Daoy (cell line): ENCODE data around the gene MGRN1. TPM values are rescaled to one million over a fixed set of nuclear protein-coding genes. Genes with fewer than 3 reads are reported as not detected.
"Not testable (repeated sequence)": the region's sequence is repeated elsewhere in the genome, so short reads cannot be mapped to it uniquely, and the experiment has no call there.

Experiments used
- DNase-seq: peaks from one replicate; pipeline ENCODE4 v3.0.0-alpha.2; 2015; ENCODE audit warnings: low read depth
- total RNA-seq: library from RNA; depleted of rRNA; stranded (reverse); fragments of >200 nt; shearing (Covaris generic); gene quantifications from 2 replicates; pipeline ENCODE4 v1.2.3, GENCODE V29; 2014; rRNA removed

The MGRN1 gene
- total RNA-seq, 1 experiment from 2014 or later = 8.4 TPM

DNA sequence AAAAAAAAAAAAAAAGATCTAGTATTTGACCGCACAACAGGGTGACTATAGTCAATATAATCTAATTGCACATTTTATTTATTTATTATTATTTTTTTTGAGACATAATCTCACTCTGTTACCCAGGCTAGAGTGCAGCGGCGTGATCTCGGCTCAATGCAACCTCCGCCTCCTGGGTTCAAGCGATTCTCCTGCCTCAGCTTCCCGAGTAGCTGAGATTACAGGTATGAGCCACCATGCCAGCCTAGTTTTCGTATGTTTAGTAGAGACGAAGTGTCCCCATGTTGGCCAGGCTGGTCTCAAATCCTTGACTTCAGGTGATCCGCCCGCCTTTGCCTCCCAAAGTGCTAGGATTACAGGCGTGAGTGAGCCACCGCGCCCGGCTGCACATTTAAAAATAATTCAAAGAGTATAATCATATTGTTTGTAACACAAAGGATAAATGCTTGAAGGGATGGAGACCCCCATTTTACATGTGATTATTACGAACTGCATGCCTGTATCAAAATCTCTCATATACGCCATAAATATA is 108.7 kb downstream of the MGRN1 start:
- DNase-seq = no peak

DNA sequence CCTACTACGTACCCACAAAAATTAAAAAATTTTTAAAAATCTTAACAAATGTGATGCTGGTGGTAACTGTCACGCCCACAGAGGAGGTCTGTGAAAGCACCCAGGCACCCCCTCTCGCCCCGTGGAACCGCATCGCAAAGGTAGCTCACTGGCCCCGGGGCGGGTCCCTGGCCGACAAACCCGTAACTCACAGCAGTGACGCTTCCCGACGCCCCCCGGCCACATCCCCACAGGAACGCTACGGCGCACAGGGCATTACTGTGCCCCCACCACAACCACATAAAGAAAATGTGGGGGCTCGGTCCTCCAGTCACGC is 109.1 kb downstream of the MGRN1 start:
- no peak for DNase-seq

GRCh38 chr16:4734063-4734729 is 109.6 kb downstream of the MGRN1 start, which contains the start of the genes ANKS3 and DNAAF8:
TSS of gene ANKS3 (minus strand) at chr16:4734271. CDS start at chr16:4730149, 4,122 bp downstream.
TSS of gene DNAAF8 (plus strand) at chr16:4734537. CDS start at chr16:4736515, 1,978 bp downstream.
- DNase-seq = peak; percentile 97

DNA sequence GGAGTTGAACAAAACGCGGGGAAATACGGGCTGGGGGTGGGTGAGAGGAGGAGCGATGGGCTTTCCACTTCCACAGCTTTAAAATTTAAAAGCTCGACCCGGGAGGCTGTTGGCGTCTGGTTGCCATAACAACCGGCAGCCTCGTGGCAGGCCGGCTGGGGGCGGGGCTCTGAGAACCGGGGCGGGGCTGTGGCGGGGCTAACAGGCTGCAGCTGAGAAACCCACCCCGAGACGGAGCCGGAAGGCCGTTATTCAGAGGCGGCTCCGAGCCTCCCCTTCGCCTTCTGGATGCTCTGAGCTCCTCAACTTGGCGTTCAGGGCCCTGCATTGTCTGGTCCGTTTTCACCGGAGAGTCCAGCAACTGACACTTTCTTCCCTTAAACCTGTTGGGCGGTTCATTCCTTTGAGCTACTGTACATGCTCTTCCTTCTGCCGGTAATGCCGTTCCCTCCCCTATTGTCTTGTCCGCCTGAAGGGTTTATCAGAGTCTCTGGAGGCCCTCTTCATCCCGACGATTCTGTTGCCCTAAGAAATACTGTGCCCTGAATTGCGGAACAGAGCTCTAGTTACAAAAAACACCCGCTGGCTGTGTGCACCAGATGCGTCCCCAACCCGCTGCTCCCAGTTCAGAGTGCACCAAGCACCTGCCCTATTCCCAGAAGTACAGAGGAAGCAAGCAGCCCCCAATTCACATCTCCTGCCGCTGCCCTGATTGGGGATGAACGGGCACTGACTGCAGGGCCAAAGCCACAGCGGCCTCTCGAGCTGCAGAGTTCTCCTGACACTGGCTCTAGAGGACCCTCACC is 110.3 kb downstream of the MGRN1 start:
- DNase-seq = peak; percentile 84

GRCh38 chr16:4736546-4736945 is 111.9 kb downstream of the MGRN1 start:
- no peak for DNase-seq

DNA sequence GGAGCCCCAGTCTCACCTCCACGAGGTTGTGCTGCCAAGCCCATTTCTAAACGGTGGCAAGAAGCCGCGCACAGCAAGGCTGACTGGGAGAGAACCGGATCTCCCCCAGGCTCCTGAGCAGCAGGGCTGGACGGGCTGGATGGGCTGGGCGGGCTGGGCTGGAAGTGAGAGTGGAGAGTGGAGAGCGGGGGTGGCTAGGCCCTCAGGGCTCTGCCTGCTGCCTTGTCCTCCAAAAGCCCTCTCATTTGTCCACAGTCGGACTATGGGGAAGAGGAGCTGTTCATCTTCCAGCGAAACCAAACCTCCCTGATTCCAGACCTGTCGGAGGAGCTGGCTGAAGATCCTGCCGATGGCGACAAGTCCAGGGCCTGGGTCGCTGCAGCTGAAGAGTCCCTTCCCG is 112.9 kb downstream of the MGRN1 start:
- DNase-seq = no peak

- DNase-seq = not testable (repeated sequence)
Measured at GRCh38 chr16:4738370-4738769, 113.7 kb downstream of the MGRN1 start.

Other genes with a start within 250 kb of the MGRN1 start
- 7.0 and 11.3 TPM in 2 replicates for gene CORO7, start 208.2 kb upstream of the MGRN1 start, total RNA-seq
- gene DNAJA3, start 199.0 kb upstream of the MGRN1 start, total RNA-seq = 54.8 and 73.9 TPM in 2 replicates
- gene NMRAL1, start 150.2 kb upstream of the MGRN1 start, total RNA-seq = 26.5 and 53.5 TPM in 2 replicates
- gene HMOX2, start 148.4 kb upstream of the MGRN1 start, total RNA-seq = 38.6 and 41.3 TPM in 2 replicates
- 9.7 and 11.9 TPM in 2 replicates for gene CDIP1, start 86.1 kb upstream of the MGRN1 start, total RNA-seq
- not detected in 2 replicates for gene C16orf96, start 68.5 kb upstream of the MGRN1 start, total RNA-seq
- gene UBALD1, start 9.9 kb upstream of the MGRN1 start, total RNA-seq = 10.2 and 16.3 TPM in 2 replicates
- gene NUDT16L1, start 68.7 kb downstream of the MGRN1 start, total RNA-seq = 26.7 and 42.4 TPM in 2 replicates
- 18.8 and 19.7 TPM in 2 replicates for gene ANKS3, start 109.4 kb downstream of the MGRN1 start, total RNA-seq
- 0.74 and 1.6 TPM in 2 replicates for gene DNAAF8, start 109.7 kb downstream of the MGRN1 start, total RNA-seq
- gene ZNF500, start 142.3 kb downstream of the MGRN1 start, total RNA-seq = 6.4 and 7.5 TPM in 2 replicates
- gene SEPTIN12, start 163.5 kb downstream of the MGRN1 start, total RNA-seq = not detected in 2 replicates
- gene SMIM22, start 170.5 kb downstream of the MGRN1 start, total RNA-seq = not detected in 2 replicates
- 7.6 and 8.3 TPM in 2 replicates for gene ROGDI, start 177.8 kb downstream of the MGRN1 start, total RNA-seq
- gene GLYR1, start 222.5 kb downstream of the MGRN1 start, total RNA-seq = 23.7 and 25.7 TPM in 2 replicates
- gene UBN1, start 222.7 kb downstream of the MGRN1 start, total RNA-seq = 19.9 and 21.7 TPM in 2 replicates